RPMI7951 (cell line): ENCODE data around the gene HNF1B. TPM values are rescaled to one million over a fixed set of nuclear protein-coding genes. Genes with fewer than 3 reads are reported as not detected.

ENCODE experiments used
- DNase-seq: peaks from one replicate; pipeline ENCODE4 v3.0.0-alpha.2; 2012; ENCODE audit warnings: low read depth
- total RNA-seq: library from RNA; depleted of rRNA; stranded (reverse); fragments of >200 nt; shearing (Covaris generic); gene quantifications from 2 replicates; pipeline ENCODE4 v1.2.3, GENCODE V29; 2014

HNF1B gene
- total RNA-seq, 1 experiment from 2014 or later: 0.12 TPM

DNA sequence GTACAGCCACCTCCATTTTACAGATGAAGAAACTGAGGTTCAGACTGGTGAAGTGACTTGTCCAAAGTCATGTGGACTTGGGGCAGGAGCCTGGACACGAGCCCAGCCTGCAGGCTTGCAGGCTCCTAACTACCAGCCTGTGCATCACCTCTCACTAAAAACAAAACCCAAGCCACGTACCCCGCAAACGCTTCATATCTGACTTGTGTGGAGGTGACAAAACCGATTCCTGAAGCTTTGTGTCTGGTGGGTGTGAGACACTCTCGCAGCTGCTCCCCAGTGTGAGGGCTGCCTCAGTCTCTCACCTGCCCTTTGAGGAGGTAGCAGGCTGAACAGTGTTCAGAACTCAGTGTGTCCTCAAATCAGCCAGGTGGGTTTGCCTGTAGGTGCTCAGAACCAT, 8.4 kb downstream of the HNF1B start:
- DNase-seq: no peak

DNA sequence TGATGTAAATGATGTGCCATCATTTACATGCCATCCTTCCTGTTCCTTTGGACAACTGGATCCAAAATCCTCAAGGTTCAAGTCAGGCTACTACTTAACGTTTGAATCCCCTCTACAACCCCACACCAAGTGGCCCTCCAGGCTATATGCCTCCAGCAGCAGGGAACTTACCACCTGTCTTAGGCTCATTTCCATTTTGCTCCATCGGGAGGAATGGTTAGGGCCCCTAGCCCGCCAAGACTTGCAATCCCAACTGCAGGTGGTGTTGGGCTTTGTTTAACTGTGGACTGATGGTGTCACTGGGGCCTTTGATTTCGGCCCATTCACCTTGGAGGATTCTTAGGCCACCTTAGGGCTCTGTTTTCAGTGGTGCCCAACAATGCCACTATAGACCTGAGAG, 9.7 kb downstream of the HNF1B start:
- no peak for DNase-seq

DNA sequence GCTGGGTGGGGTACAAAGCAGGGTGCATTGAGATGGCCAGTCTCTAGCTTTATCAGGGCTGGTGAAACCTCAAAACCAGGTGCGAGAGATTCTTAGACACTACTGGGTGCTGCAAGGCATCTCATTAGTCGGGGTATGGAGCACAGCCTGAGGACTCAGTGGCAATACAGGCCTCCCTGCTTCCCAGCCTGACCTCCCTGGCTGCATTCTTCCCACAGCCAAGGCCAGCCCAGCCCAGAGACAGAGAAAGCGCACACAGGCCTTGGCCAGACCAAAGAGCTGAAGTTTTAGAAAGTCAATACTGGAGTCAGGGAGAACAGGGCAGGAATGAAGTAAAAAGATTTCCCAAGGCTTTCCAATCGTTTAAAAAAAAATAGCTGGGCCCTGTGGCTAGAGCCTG, 12.5 kb downstream of the HNF1B start:
- no peak for DNase-seq

DNA sequence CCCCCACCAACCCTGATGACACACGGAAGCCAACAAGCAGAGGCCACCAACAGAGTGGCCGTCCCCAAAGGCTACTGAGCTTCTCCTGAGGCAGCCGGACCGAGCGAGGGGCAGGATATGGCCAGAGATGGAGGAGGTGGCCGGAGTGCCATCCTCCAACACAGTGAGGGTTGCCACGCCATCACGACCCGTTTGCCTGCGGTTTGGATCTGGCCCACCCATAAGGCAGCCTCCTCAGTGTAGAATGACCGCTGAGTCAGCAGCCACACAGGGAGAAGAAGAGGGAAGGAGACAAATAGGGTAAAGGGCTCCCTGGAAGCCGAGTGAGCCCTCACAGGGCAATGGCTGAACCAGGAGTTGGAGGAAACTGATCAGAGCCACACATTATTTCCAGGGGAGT, 13.8 kb downstream of the HNF1B start:
- DNase-seq: no peak

DNA sequence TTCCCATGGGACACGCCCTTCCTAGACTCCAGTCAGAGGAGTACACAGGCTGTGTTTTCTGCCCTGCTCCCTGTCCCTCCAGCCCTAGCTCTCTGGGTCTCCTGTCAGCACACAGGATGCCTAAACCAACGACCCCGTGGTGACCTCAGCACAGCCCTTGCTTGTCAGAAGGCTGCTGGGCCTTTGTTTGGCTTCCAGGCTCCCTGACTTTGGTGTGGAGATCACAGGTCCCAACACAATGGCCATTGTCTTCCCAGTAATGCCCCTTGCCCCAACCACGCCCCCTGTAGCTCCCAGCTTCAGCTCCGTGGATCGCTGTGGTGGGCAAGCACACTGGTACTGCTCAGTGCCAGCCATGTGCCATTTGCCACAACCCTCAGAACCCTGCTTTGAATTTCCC, 15.0 kb downstream of the HNF1B start:
- DNase-seq: no peak

DNA sequence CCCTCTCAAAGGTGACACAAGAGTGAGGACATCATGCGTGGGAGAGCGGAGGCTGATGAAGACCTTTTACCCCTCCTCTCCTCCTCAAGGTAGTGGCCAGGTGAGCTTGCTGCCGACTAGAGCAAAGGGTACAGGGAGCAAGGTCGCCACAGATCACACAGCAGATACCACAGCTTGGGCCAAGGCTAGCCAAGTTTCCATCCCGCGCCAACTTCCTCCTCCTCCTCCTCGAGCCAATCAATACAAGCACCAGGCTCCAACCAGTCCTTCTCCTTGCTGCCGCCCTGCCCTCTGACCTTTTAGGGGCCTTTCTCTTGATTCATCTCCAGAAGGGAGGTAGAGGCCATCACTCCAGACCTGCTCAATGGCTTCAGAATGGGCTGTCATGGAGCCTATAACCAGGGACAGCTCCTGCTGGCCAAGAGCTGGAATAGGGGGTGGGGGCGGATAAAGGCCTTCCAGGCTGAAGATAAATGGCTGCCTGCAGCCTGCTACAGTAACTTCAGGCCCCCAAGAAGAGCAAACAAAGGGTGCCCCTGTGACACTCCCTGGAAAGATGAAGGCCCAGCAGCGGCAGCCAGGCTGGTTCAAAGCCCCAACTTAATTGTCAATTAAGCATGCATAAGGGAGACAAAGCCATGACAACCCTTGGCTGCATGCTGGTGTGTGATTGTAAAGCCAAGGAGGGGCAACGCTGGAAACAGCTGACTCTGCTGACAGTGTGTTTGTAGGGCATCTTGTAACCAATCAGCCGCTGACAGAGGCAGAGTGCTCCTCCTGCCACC, 17.8 kb downstream of the HNF1B start:
- DNase-seq: no peak

DNA sequence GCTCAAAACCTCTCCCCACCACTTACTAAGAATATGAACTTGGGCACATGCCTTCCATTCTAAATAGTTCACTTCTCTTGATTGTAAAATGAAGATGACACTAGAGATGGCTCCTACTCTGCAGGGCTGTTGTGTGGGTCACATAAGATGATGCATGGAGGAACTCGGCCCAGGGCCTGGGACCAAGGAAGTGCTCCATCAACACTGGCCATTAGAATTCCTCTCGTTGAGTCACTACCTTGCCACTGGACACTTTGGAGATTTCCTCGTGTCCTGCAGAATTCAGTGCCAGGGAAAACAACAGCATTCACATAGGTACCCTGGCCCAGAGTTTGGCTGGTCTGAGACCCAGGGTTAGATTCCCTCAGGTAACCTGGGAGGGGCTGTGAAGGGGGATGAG, 18.6 kb downstream of the HNF1B start:
- no peak for DNase-seq

DNA sequence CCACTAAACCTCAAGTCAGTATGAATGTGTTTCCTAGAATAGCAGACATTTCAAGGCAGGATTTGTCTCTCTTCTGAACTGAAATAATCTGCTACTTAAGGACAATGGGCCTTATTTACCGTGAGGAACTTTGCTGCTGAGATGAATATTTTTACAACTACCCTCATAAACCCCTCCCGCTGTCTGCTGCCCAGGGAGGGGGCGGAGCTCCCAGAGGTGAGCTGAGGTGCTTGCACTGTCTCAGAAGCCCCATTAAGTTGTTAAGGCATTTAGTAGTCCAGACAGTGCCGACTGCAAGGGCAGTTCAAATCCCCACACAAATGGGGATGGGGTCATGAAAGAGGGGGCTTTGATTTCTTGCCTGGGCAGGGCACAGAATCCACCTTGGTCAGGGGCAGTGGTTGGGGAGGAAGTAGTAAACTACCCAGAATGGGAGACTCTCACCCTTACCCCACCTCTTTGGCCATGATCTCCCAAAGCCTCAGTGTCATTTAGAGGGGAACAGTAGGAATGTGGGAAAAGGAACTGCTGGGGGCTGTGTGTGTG, 19.2 kb downstream of the HNF1B start:
- no peak for DNase-seq

DNA sequence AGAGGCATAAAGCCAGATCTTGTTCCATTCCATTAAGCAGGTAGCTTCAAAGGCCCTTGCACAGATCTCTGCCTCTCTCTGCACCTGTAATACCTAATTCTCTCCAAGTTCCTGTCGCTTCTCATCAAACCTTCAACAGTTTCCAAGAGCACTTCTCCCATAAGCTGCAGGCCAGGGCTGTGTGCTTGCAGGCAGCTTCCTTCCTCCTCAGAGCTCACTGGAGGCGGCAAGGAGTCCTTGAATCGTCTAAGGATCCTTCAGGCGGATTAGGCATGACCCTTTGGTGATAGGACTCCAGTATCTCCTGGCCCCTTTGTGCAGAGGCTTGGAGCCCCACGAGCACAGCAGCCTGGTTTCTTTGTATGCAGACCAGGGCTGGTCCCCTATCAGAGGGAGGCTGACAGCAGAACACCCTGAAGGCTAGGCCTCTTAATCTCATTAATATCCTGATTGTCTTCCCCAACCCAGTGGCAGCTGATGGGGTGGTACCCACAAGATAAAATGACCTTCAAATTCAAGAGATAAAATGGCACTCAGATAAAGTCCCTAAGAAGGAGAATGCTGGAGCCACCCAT, 19.8 kb downstream of the HNF1B start:
- no peak for DNase-seq

DNA sequence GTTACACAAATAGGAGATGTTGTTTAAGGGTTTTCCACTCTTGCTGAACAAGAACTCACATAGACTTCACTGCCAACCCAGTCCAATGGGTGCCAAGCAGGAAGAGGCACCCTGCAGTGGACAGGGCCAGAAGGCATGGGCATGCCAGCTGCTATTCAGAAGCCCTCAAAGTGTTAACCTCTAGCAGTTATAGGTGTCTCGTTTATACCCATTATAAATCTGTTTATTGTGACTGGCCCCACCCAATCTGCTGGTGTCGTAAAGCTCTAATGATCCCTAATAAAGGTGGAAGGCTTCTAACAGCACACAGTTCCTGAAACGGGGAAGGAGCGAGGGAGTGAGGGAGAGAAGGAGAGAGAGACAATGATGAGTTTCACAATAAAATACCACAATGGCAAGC, 23.9 kb downstream of the HNF1B start:
- DNase-seq: no peak

DNA sequence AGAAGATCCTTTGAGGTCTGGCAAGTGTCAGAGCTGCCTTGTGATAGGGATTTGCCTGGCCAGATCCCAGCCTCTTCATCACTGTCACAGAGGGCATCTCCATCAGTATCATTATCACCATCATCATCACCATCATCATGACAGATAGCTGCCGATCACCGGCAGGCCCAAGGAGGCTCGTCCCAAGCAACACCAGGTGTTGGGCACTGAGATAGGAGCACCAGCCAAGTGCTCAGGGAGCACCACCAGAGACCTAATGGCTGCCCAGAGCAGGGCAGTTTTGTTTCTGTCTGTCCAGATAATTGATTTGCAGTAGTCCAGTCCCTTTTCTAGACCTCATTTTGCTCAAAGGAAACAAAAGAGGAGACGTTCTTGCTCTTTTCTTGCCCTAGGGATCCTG, 25.0 kb downstream of the HNF1B start:
- DNase-seq: no peak

DNA sequence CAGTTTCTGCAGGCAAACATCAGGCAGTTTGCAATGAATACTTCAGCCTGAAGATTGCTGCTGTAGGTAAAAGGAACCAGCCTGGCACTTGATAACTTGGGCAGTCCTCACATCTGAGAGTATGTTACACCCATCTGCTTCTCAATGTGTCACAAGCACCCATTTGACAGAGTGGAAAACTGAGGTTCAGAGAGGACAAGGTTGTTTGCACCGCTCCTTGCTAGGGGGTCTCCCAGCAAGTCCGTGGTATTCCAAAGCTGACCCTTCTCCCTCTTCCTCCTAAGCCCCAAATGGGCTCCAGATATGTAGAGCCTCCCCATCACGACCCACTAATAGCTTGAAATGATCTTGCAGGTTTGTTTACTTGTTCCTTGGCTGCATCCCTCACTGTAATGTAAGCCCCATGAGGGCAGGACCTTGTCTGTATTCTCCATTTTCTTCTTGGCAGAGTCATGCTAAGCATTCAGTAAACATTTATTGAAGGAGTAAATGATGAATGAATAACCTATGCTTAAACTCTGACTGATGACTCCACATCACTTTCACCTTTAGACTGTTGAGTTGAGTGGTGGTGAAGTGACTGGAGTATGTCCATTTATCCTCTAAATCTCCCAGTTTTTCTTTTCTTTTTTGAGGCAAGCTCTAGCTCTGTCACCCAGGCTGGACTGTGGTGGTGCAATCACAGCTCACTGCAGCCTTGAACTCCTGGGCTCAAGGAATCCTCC, 26.4 kb downstream of the HNF1B start:
- no peak for DNase-seq

DNA sequence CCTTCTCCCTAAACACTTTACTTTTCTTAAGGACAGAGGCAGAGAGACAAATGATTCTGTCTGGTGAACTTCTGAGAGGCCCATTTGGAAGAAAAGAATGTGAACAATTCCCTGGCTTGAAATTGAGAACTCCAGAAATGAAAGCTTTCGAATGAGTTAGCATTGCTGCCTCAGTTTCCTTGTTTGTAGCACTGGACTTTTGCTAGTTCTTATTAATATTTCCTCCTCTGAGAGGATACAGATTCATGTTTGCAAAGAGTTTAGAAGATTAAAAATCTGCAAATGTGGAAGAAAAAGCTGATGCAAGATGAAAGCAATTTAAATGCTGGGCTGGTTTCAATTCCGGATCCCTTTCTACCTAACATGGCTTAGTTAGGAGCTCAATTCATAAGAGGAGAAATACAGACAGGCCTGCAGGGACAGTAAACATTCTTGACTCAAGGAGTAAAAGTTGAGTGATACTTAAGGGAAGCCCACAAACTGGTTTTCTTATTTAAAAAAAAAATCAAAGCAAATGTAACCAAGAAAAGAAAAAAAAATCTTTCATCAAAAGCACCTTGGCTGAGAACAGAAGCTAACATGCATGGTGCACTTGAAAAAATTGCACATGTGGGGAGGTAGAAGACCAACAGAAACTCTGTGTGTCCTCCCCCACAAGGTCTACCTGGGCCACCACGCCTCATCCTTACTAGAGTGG, 27.1 kb downstream of the HNF1B start:
- no peak for DNase-seq

DNA sequence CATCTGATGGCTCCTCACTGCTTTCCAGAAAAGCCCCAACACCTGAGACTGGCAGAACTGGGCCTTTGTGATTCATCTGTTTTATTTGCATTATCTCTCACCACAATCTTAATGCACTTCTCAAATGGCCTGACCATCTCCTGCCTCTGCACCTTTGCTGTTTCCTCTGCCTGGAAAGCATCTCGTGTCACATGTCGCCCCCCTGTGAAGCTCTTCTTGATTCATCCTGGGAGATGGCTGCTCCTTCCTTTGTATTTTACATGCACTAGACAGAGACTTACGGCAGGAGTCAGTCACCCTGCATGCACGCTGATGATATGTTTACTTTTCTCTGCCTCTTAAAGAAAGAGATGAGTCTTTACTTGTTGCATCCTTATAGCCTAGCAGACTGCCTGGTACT, 30.0 kb downstream of the HNF1B start:
- DNase-seq: no peak

DNA sequence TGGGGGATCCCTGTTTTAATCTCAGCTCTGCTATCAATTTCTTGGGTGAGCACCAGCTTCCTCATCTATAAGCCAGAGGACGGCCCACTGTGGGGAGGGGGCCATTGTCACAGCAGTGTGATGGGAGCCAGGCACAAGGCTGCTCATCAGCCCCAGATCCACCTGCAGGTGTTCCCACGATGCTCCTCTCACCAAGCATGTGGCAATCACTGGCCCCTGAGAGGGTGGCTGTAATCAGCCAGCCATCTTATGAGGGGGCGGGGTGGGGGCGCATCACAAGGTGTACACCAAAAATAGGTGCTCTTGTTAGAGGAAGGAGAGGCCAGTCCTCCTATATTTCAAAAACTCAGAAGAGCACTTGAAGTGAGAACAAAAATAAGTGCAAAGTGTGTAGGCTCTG, 31.2 kb downstream of the HNF1B start:
- DNase-seq: no peak

DNA sequence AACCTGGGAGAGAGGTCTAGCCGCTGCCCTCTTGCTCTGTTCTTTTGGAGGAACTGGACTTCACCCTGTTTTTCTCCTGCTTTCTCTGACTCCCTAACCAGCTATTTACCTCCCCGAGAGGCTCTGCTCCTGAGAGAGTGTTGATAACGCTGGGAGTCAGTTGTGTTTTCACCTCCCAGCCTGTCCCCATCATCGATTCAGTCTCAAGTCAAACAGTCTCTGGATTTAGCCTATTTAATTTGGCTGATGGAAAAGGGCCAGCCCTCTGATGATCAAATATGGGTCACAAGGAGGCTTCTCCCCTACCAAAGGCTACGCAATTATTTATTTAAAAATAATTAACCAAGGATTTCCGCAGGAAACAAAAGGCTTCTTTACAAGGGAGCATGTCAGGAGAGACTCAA, 31.8 kb downstream of the HNF1B start:
- no peak for DNase-seq

DNA sequence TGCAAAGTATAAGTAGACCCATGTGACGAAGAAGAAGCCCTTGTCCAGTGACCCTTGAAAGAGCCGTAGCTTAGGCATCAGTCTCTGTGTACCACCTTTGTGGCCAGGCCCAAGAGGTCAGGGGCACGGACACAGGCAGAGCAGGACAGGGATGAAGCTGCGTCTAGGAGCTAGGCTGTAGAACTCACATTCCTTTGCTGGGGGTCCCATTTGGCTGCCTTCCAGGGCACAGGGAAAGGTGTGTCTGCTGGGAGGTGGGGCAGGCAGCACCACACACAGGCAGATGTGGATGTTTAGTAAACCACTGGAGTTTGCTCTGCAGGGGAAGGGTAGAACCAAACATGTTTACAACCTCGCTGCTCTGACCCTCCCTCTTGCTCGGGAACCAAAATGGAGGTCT, 33.7 kb downstream of the HNF1B start:
- DNase-seq: no peak

DNA sequence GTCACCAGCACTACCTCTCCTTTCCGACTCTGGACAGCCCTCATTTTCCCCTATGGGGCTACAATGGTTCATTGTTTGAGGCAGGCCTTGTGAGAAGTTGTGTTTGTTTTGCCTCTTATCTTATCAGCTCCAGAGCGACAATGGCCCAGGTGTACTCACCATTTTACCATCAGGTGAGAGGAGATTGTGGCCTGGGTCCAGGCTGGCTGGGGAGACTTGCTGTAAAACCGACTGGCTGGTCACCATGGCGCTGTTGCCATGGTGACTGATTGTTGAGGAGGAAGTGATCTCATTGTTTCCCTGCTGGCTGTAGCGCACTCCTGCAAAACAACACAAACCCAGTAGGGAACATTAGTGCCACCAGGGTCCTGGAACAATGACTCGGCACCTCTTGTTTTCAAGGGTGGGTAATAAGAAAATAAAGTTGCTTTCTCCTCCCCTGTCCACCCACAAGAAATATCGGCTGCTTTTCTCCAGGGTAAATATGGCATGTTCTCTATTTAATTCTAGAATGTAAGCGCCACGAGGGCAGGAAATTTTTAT, 34.4 kb downstream of the HNF1B start:
- peak; percentile 59 for DNase-seq

DNA sequence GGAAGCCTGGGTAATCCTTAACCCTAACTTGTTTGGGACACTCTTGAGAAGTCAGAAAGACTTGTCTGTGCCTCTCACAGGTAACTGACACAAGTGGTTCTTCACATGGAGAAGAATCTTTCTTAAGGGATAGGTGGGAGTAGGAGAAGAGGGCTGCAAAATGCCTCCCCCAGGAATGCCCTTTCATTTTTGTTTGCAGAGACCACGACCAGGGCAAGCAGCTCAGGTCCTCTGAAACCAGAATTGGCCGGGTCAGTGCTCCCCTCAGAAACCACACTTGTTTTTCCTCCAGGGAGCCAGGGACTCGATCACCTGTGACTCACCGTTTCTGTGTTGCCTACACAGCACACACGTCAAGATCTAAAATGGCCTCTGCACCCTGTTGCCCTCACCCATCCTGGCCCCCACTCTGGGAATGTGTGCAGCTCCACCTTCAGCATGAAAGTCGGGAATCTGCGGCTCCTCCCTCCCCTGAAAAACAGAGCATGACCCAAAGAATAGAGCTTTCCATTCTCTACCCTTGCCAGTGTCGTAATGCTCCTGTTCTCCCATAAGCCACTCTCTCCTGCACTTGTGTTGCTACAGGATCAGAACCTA, 36.1 kb downstream of the HNF1B start:
- no peak for DNase-seq

DNA sequence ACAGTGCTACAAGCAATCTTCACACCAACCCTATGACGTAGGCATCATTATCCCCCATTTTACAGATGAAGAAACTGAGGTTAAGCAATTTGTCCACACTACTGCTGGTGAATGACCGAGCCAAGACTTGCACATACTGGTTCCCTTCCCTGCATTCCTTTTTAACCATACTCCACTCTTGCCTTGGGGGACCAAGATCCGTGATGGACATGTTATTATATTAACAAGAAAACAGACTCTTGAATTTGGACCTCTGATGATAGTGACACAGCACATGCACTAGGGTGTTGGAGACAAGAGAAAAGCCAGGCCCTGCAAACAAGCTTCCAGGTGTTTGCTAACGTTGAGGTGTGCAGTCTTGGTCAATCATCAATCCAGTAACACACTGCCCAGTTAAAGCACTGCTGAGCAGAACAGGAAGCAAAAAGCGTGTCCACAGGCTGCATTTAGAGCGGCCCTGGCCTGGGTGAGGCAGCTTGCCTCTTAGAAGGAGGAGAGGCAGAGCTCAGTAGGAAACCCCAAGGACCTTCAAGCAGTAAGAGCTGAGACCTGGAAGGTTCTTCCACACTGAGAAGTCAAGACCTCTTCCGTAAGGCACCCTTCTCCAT, 36.7 kb downstream of the HNF1B start:
- no peak for DNase-seq

DNA sequence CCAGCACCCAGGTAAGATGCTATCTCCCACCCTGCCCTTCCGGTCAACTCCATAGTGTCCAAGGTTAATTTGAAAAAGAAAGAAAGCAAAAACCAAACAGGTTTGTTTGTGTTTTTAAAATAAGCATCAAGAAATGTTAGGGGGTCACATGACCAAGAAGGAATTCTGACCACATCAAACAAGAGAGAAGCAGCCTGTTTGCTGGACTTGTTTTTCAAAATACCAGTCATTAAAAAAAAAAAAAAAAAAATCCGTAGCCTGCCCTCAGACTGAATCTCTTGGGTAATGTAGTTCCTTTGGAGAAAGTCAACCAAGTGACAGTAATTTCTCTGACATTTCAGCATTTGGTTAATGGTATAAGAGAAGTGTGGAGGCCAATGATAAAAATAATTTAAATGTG, 38.4 kb downstream of the HNF1B start:
- no peak for DNase-seq
